Colonic mucosa (tissue), 4 donors: ENCODE measurements around the gene MORN1. TPM values are rescaled to one million over a fixed set of nuclear protein-coding genes. Genes with fewer than 3 reads are reported as not detected.

ENCODE experiments used
- DNase-seq: peaks from one replicate; pipeline ENCODE4 v3.0.0-alpha.2; 2020
- H3K27ac ChIP-seq: fragments of 200-600 bp; one replicate; pipeline ENCODE4 v1.8.0; 2021
- H3K27me3 ChIP-seq: fragments of 200-600 bp; one replicate; pipeline ENCODE4 v1.8.0; 2021
- H3K36me3 ChIP-seq: fragments of 200-600 bp; one replicate; pipeline ENCODE4 v1.8.0; 2021
- H3K4me1 ChIP-seq: fragments of 200-600 bp; one replicate; pipeline ENCODE4 v1.8.0; 2021; ENCODE audit warnings: mild to moderate bottlenecking
- H3K4me3 ChIP-seq: fragments of 200-600 bp; one replicate; pipeline ENCODE4 v1.8.0; 2021
- H3K9ac ChIP-seq, 2 donors: one replicate each; pipeline ENCODE4 v1.7.0; 2013; ENCODE audit warnings: control low read depth in 2 of 2, low read depth in 2 of 2, low read length in 2 of 2
- H3K9me3 ChIP-seq: fragments of 200-600 bp; one replicate; pipeline ENCODE4 v1.8.0; 2021
- CTCF ChIP-seq: fragments of 200-600 bp; IDR thresholded peaks from one replicate; pipeline ENCODE4 v1.8.0; 2022; ENCODE audit warnings: antibody characterized with exemption, mild to moderate bottlenecking
- intact Hi-C: fragments of 100-400 bp; cut with DNase I; formaldehyde crosslinking; loops from one replicate; pipeline ENCODE4 v1.14.1; 2022
- total RNA-seq, 2 donors: library from RNA; stranded (reverse); fragmentation: NEBNext Ultra II Directional in 1 of 2; extraction: Animal tissue kit (Norgen Biotek cat#: 25700) in 1 of 2; gene quantifications; one replicate each; pipeline ENCODE4 v1.2.1, GENCODE V29; 2021
- donor health status: healthy.
- donor health status: DM: no; HTN: no; CAD: no.
- donor health status: DM: no; HTN: no; CAD: no.

MORN1 gene
- total RNA-seq, 2 donors from 2014 or later = 11.3 to 18.9 TPM

- intact Hi-C loops = no loop called here
- Histone ChIP-seq H3K36me3 (no peaks in the 10 kb centered on the region), H3K9me3 (no peaks in the 10 kb centered on the region), H3K27me3 (no peaks in the 10 kb centered on the region), H3K9ac (no peak overlapping the region), H3K4me1 (peaks cover 3% of the 10 kb centered on the region), H3K27ac (peak overlapping the region; percentile 68), H3K4me3 (no peak overlapping the region)
- no peak for DNase-seq
- TF ChIP-seq CTCF = no peak
These were observed 101.7 kb downstream of the MORN1 start for GRCh38 chr1:2289607-2290006.

DNA sequence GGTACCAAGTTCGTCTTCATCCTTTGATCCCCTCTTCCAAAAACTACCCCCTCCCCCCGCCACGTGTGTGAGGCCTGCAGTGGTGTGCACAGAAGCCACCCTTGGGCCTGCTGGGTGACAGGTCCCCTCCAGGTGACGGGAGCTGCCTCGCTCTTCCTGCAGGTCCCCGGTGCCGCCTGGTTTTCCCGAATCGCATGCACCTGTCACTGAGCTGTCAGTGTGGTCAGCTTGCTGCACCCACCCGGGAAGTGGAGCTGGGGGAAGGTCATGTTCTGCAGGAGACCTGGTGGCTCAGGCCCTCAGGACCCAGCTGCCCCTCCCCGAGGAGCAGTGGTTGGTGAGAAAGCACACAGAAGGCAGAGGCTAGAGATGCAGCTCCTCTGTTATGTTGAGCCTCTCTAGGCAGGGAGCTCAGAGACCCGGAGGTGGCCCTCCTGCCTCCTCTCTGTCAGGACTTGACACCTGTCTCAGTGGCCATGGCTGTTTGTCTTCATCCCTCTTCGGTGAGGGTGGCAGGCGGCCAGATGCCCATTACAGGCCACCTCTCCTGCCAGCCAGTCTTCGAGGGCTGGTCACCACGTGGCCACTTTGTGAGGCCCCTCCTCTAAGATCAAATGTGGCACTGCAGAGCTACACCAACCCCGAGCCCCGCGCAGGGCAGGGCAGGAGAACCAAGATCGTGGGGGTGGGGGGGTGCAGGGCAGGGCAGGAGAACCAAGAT is 102.4 kb downstream of the MORN1 start:
- intact Hi-C loops = no loop called here
- peak overlapping the region in 1 of 2 donors; percentile 12 for H3K9ac ChIP-seq
- no peak for DNase-seq
- no peak for TF ChIP-seq CTCF
- H3K4me3 ChIP-seq = no peak overlapping the region
- no peak overlapping the region for H3K27ac ChIP-seq
- no peaks in the 10 kb centered on the region for H3K36me3 ChIP-seq
- H3K27me3 ChIP-seq = no peaks in the 10 kb centered on the region
- H3K9me3 ChIP-seq = no peaks in the 10 kb centered on the region
- peaks cover 3% of the 10 kb centered on the region for H3K4me1 ChIP-seq

DNA sequence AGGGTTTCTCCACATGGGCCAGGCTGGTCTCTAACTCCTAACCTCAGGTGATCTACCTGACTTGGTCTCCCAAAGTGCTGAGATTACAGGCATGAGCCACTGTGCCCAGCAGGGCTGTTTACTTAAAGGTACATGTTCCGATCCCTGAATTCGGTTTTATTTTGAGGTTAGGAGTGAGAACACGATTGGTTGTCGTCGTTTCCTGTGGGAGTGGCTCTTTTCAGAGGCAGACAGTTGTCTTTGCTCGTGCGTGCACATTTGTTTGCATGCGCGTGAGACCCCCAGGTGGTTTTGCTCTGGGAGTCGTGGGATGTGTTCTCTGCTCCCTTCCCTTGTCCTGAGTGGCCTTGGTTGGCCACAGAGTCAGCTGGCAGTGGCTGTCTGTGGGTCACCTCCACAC is 103.0 kb downstream of the MORN1 start:
- TF ChIP-seq CTCF = no peak
- Histone ChIP-seq H3K36me3 (no peaks in the 10 kb centered on the region), H3K4me1 (peaks cover 3% of the 10 kb centered on the region), H3K9me3 (no peaks in the 10 kb centered on the region), H3K9ac (no peak overlapping the region), H3K27ac (no peak overlapping the region), H3K27me3 (no peaks in the 10 kb centered on the region), H3K4me3 (no peak overlapping the region)
- intact Hi-C loops = no loop called here
- no peak for DNase-seq

DNA sequence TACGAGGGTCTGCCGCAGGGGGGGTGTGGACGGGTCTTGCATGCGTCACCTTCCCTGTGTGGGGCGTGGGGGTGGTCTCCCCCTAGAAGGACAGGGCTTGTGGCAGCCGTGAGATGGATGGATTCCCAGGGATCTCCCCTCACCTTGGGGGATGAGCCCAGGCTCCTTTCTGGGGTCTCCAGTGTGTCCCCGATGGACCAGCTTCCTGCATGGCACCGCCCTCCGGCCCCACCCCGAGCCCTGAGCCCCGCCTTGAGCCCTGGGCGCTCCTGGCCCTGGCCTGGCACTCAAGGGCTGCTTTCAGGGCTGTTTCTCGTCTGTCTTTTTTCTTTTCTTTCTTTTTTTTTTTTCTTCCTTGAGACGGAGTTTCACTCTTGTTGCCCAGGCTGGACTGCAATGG is 103.7 kb downstream of the MORN1 start:
- H3K36me3 ChIP-seq = no peaks in the 10 kb centered on the region
- peaks cover 3% of the 10 kb centered on the region for H3K4me1 ChIP-seq
- no peak overlapping the region for H3K9ac ChIP-seq
- no peak for TF ChIP-seq CTCF
- no peaks in the 10 kb centered on the region for H3K27me3 ChIP-seq
- no peak for DNase-seq
- no peaks in the 10 kb centered on the region for H3K9me3 ChIP-seq
- no peak overlapping the region for H3K27ac ChIP-seq
- H3K4me3 ChIP-seq = no peak overlapping the region
- intact Hi-C loops = no loop called here

DNA sequence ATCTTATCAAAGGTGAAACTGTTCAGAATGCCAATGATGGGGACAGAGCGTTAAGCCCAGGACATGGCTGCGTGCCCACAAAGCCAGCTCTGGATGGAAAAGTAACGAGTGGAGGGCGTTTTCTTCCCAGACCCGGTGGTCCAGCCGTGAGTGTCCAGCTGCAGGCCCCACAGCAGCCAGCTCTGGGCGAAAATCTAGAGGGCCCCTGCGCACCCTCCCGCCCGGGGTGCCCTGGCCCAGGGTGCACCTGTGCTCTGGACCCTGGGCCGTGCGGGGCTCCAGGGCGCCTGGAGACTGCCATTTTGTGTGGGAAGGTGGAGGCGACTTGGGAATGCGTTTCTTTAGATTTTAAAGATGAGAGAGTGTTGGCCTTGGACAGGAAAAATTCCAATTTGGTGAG is 104.4 kb downstream of the MORN1 start:
- no peak for TF ChIP-seq CTCF
- H3K4me3 ChIP-seq = no peak overlapping the region
- H3K27ac ChIP-seq = no peak overlapping the region
- H3K9ac ChIP-seq = no peak overlapping the region
- H3K36me3 ChIP-seq = no peaks in the 10 kb centered on the region
- no peaks in the 10 kb centered on the region for H3K9me3 ChIP-seq
- no peak for DNase-seq
- no peaks in the 10 kb centered on the region for H3K27me3 ChIP-seq
- intact Hi-C loops = no loop called here
- H3K4me1 ChIP-seq = peaks cover 3% of the 10 kb centered on the region
